ENCODE measurements around the gene OPHN1. TPM values are rescaled to one million over a fixed set of nuclear protein-coding genes. Genes with fewer than 3 reads are reported as not detected.

OPHN1 gene
- total RNA-seq, 4 donors from 2014 or later: 6.9 to 14.0 (median 10.2) TPM

- Histone ChIP-seq H3K4me3 (no peak overlapping the region), H3K9me3 (no peaks in the 10 kb centered on the region), H3K4me1 (no peaks in the 10 kb centered on the region), H3K27me3 (no peaks in the 10 kb centered on the region), H3K27ac (no peak overlapping the region), H3K36me3 (no peaks in the 10 kb centered on the region)
- TF ChIP-seq CTCF (IDR thresholded peaks at IDR 0.05): no peak
- TF ChIP-seq POLR2AphosphoS5 (IDR thresholded peaks at IDR 0.05): no peak
- no peak for TF ChIP-seq POLR2A (IDR thresholded peaks at IDR 0.05)
- no peak for TF ChIP-seq EP300 (IDR thresholded peaks at IDR 0.05)
- no peak for ATAC-seq
- WGBS, 2 donors (ENCODE audit: low coverage in 1 of 2): 100% methylated on average over 1 of the region's 3 CpGs; no CpG with 5 or more reads in 1 of the 2 donors
Measured at GRCh38 chrX:68292471-68292870, 140.8 kb downstream of the OPHN1 start.

- ATAC-seq: no peak
- Histone ChIP-seq H3K9me3 (no peaks in the 10 kb centered on the region), H3K27ac (no peak overlapping the region), H3K4me1 (no peaks in the 10 kb centered on the region), H3K36me3 (no peaks in the 10 kb centered on the region), H3K27me3 (no peaks in the 10 kb centered on the region), H3K4me3 (no peak overlapping the region)
- no peak for TF ChIP-seq CTCF (IDR thresholded peaks at IDR 0.05)
Measured at GRCh38 chrX:68288127-68288526, 145.2 kb downstream of the OPHN1 start.

GRCh38 chrX:68287419-68287818 is 145.9 kb downstream of the OPHN1 start:
- TF ChIP-seq POLR2A (IDR thresholded peaks at IDR 0.05): no peak
- TF ChIP-seq CTCF (IDR thresholded peaks at IDR 0.05): no peak
- no peak for TF ChIP-seq POLR2AphosphoS5 (IDR thresholded peaks at IDR 0.05)
- TF ChIP-seq EP300 (IDR thresholded peaks at IDR 0.05): no peak
- no peaks in the 10 kb centered on the region for H3K4me1 ChIP-seq
- no peak for ATAC-seq
- H3K9me3 ChIP-seq: no peaks in the 10 kb centered on the region
- no peaks in the 10 kb centered on the region for H3K36me3 ChIP-seq
- H3K27ac ChIP-seq: no peak overlapping the region
- no peak overlapping the region for H3K4me3 ChIP-seq
- no peaks in the 10 kb centered on the region for H3K27me3 ChIP-seq
- WGBS, 2 donors (ENCODE audit: low coverage in 1 of 2): 26 to 94% methylated on average over 2 to 3 of the region's 3 CpGs

- Histone ChIP-seq H3K36me3 (no peaks in the 10 kb centered on the region), H3K27me3 (no peaks in the 10 kb centered on the region), H3K4me1 (no peaks in the 10 kb centered on the region), H3K27ac (no peak overlapping the region), H3K9me3 (no peaks in the 10 kb centered on the region), H3K4me3 (no peak overlapping the region)
- TF ChIP-seq POLR2A (IDR thresholded peaks at IDR 0.05) (no peak), POLR2AphosphoS5 (IDR thresholded peaks at IDR 0.05) (no peak), CTCF (IDR thresholded peaks at IDR 0.05) (no peak), EP300 (IDR thresholded peaks at IDR 0.05) (no peak)
- ATAC-seq: no peak
Measured at GRCh38 chrX:68286980-68287379, 146.3 kb downstream of the OPHN1 start.

GRCh38 chrX:68286076-68286475 is 147.2 kb downstream of the OPHN1 start:
- no peaks in the 10 kb centered on the region for H3K27me3 ChIP-seq
- H3K9me3 ChIP-seq: no peaks in the 10 kb centered on the region
- no peak overlapping the region for H3K4me3 ChIP-seq
- no peaks in the 10 kb centered on the region for H3K4me1 ChIP-seq
- H3K27ac ChIP-seq: no peak overlapping the region
- ATAC-seq: no peak
- no peaks in the 10 kb centered on the region for H3K36me3 ChIP-seq
- TF ChIP-seq EP300 (IDR thresholded peaks at IDR 0.05): no peak
- TF ChIP-seq POLR2AphosphoS5 (IDR thresholded peaks at IDR 0.05): no peak
- no peak for TF ChIP-seq POLR2A (IDR thresholded peaks at IDR 0.05)
- no peak for TF ChIP-seq CTCF (IDR thresholded peaks at IDR 0.05)

Data from gastroesophageal sphincter (tissue), 4 donors.